SK-N-MC (cell line): ENCODE measurements around the gene GOLGA8R.
"Not testable (repeated sequence)": the region's sequence is repeated elsewhere in the genome, so short reads cannot be mapped to it uniquely, and the experiment has no call there.

Experiments used
- DNase-seq: peaks from one replicate; pipeline ENCODE4 v3.0.0-alpha.2; 2011; ENCODE audit warnings: low read depth, low spot score
- H3K27ac ChIP-seq: fragments of 200-600 bp; sonication (generic); 2 replicates; pipeline ENCODE4 v1.5.1; 2016; ENCODE audit warnings: mixed run types
- H3K36me3 ChIP-seq: fragments of 200-600 bp; sonication (generic); 2 replicates; pipeline ENCODE4 v1.6.1; 2017; ENCODE audit warnings: antibody characterized with exemption, low read length, mixed read lengths; ENCODE audit not compliant: insufficient read depth
- H3K4me3 ChIP-seq: fragments of 200-600 bp; sonication (generic); 2 replicates; pipeline ENCODE4 v1.5.1; 2016
- H3K9ac ChIP-seq: fragments of 200-600 bp; sonication (generic); 2 replicates; pipeline ENCODE4 v1.8.0; 2017; ENCODE audit warnings: mixed run types, mixed read lengths; ENCODE audit not compliant: insufficient read length
- H3K9me3 ChIP-seq: fragments of 200-600 bp; sonication (generic); 2 replicates; pipeline ENCODE4 v1.6.1; 2017; ENCODE audit warnings: low read depth, mild to moderate bottlenecking, antibody characterized with exemption, low read length, moderate library complexity, mixed read lengths

The GOLGA8R gene, protein sequence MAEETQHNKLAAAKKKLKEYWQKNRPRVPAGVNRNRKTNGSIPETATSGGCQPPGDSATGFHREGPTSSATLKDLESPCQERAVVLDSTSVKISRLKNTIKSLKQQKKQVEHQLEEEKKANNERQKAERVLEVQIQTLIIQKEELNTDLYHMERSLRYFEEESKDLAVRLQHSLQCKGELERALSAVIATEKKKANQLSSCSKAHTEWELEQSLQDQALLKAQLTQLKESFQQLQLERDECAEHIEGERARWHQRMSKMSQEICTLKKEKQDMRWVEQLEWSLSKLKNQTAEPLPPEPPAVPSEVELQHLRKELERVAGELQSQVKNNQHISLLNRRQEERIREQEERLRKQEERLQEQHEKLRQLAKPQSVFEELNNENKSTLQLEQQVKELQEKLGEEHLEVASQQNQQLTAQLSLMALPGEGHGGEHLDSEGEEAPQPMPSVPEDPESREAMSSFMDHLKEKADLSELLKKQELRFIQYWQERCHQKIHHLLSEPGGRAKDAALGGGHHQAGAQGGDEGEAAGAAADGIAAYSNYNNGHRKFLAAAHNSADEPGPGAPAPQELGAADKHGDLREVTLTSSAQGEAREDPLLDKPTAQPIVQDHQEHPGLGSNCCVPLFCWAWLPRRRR

DNA sequence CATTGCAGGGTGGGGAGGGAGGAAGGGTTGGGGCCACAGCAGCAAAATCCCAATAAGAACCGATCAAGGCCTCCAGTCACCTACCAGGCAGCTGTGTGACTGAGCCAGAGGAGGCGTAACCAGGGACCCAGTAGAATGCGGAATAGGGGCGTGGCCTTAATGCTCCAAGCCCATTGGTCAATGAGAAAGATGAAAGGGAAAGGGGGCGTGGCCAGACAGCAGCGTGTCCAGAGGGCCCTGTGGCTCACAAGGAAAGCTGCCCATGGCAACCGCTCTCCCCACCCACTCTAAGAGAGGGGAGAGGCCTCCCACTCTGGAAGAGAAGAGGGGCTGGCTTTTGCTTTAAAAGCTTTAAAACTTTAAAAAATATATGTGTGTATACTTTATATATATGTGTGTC is at the start of gene GOLGA8R:
GOLGA8R (minus strand) TSS at position 101 of the 400 bp plus-strand sequence; CDS start at position 3, 98 bp downstream.
- not testable (repeated sequence) for DNase-seq, H3K27ac ChIP-seq, H3K36me3 ChIP-seq, H3K4me3 ChIP-seq, H3K9me3 ChIP-seq, H3K9ac ChIP-seq

DNA sequence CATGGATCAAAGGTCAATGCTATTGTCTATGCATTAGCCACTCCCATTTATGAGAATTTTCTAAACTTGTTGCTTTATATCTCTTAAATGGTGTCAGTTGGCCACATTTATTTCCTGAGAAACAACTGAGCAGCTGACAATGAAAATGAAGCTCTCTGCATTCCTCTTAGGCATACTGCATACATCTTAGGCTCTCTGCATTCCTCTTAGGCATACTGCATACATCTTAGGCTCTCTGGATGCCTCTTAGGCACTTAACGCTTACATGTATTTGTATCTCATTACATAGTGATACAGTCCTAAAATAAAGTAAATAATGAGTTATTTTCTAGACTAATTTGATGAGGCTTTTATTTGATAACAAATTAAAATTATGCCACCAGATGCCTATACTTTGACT is 49.8 kb upstream of the GOLGA8R start:
- H3K36me3 ChIP-seq, H3K9ac ChIP-seq, DNase-seq, H3K4me3 ChIP-seq, H3K27ac ChIP-seq, H3K9me3 ChIP-seq: not testable (repeated sequence)

DNA sequence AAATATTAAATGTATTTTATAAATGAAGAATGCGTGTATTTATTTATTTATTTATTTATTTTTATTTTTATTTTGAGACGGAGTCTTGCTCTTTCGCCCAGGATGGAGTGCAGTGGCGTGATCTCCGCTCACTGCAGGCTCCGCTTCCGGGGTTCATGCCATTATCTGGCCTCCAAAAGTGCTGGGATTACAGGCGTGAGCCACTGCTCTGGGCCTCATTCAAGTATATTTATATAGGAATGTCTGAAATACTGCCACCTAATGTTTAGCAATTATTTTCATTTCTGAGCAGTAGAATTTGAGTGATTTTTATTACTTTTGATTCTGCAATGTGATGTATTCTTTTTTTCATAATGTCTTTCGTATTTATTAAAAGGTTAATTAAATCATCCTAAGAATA is 48.1 kb upstream of the GOLGA8R start:
- not testable (repeated sequence) for H3K4me3 ChIP-seq, H3K27ac ChIP-seq, DNase-seq, H3K9ac ChIP-seq, H3K9me3 ChIP-seq, H3K36me3 ChIP-seq

DNA sequence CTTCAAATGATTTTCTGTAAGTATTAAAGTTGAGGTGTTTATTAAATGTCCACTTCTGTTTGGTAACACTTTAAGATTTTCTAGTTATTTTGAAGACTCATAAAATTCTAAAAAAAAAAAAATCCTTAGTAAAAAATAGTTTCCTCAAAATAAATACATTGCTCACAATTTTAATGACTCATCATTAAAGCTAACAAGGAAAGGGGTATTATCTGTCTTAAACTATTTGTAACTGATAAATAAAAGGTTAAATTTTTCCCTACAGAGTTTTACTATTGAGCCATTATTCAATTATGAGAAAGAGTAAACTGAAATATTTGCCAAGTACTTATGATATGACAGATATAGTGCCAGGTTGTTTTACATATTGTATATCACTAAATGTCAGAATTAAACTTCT is 38.6 kb upstream of the GOLGA8R start:
- H3K36me3 ChIP-seq, H3K27ac ChIP-seq, H3K4me3 ChIP-seq, DNase-seq, H3K9ac ChIP-seq, H3K9me3 ChIP-seq: not testable (repeated sequence)

DNA sequence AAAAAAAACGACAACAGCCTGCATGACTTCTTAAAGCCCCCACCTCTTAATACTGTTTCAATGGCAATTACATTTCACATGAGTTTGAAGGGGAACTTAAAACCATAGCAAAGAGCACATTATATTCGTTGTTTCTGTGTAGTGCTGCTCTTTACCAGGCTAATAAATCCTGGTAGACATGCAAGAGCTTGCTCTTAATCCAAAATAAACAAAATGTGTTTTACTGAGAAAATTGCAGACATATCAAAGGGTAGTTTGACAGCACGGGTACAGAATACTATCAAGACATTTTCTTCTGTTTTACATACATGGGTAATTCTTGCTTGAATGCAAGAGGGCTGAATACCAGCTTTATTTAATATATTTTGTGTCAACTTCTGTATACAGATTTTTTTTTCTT is 24.3 kb upstream of the GOLGA8R start:
- H3K27ac ChIP-seq, H3K9ac ChIP-seq, DNase-seq, H3K4me3 ChIP-seq, H3K9me3 ChIP-seq, H3K36me3 ChIP-seq: not testable (repeated sequence)

DNA sequence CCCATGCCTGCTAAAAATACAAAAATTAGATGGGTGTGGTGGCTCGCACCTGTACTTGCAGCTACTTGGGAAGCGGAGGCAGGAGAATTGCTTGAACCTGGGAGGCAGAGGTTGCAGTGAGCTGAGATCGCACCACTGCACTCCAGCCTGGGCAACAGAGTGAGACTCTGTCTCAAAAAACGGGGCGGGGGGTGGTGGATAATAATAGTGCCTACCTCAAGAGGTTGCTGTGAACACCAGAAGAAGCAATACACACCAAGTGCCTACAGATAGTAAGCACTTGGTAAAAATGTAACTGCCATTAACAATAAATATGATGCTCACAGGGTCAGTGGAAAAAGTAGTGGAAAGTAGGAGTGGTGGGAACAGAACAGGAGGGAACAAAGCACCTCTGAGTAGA is 21.8 kb upstream of the GOLGA8R start:
- not testable (repeated sequence) for H3K9ac ChIP-seq, H3K36me3 ChIP-seq, H3K9me3 ChIP-seq, DNase-seq, H3K27ac ChIP-seq, H3K4me3 ChIP-seq

DNA sequence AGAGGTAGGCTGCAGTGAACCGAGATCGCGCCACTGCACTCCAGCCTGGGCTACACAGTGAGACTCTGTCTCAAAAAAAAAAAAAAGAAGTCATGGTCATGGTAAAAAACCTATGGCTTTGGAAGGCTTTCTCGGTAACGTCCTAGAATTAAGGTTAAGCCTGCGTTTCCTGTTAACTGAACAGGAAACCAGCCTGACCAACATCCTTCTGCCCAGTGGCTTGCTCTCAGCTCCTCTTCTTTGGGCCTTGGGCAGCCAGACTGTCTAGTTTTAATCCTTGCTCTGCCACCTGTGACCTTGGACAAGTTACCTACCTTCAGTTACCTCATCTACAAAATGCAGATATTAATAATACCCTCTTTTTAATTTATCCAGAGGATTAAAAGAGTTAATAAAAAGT is 6.7 kb upstream of the GOLGA8R start:
- H3K36me3 ChIP-seq, H3K9ac ChIP-seq, H3K27ac ChIP-seq, H3K4me3 ChIP-seq, H3K9me3 ChIP-seq, DNase-seq: not testable (repeated sequence)

DNA sequence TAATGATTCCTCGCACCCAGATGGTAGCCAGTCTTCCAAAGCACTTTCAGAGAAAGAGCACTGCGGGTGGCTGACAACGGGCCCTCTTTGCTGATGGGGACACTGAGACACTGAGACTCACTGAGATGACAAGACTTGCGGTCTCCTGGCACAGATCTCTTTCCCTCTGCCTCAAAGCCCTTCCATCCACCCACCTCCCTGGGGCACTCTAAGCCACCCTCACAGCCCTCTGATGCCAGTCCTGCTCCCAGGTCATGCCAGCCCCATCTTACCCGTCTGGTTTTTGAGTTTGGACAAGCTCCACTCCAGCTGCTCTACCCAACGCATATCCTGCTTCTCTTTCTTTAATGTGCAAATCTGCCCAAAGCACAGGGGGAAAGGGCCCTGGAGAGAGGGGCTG is 6.4 kb downstream of the GOLGA8R start:
- DNase-seq, H3K36me3 ChIP-seq, H3K9ac ChIP-seq, H3K4me3 ChIP-seq, H3K9me3 ChIP-seq, H3K27ac ChIP-seq: not testable (repeated sequence)

DNA sequence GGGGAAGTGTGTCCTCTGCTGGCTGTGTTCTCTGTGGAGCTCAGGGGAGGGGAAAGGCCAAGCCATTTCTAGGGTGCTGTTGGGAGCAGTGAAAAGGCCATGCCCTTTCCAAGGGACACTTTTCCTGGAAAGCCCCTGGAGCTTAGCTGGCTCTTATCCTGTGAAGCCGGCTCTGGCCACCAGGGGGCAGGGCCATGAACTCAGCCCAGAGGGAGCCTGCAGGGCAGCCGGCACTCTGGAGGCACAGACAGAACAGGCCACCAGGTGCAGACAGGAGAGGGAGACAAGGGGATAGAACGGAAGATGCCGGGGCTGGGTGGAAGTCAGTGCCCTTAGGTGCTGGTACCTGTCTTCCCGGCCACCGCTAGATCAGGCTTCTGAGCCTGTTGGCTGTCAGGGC is 15.1 kb downstream of the GOLGA8R start:
- not testable (repeated sequence) for DNase-seq, H3K9me3 ChIP-seq, H3K4me3 ChIP-seq, H3K9ac ChIP-seq, H3K36me3 ChIP-seq, H3K27ac ChIP-seq

DNA sequence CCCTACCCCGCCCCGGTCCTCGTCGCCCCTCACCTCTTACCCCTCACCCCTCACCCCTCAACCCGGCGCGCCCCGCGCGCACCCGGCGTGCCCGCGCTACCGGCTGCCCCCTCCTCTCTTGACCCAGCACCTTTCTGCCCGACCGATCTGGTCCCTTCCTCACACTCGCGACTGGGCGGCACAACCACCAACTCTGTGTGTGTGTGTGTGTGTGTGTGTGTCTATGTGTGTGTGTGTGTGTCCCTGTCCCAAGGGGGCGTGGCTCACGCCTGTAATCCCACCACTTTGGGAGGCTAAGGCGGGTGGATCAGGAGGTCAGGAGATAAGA is 20.4 kb downstream of the GOLGA8R start:
- not testable (repeated sequence) for DNase-seq, H3K9me3 ChIP-seq, H3K36me3 ChIP-seq, H3K9ac ChIP-seq, H3K4me3 ChIP-seq, H3K27ac ChIP-seq

DNA sequence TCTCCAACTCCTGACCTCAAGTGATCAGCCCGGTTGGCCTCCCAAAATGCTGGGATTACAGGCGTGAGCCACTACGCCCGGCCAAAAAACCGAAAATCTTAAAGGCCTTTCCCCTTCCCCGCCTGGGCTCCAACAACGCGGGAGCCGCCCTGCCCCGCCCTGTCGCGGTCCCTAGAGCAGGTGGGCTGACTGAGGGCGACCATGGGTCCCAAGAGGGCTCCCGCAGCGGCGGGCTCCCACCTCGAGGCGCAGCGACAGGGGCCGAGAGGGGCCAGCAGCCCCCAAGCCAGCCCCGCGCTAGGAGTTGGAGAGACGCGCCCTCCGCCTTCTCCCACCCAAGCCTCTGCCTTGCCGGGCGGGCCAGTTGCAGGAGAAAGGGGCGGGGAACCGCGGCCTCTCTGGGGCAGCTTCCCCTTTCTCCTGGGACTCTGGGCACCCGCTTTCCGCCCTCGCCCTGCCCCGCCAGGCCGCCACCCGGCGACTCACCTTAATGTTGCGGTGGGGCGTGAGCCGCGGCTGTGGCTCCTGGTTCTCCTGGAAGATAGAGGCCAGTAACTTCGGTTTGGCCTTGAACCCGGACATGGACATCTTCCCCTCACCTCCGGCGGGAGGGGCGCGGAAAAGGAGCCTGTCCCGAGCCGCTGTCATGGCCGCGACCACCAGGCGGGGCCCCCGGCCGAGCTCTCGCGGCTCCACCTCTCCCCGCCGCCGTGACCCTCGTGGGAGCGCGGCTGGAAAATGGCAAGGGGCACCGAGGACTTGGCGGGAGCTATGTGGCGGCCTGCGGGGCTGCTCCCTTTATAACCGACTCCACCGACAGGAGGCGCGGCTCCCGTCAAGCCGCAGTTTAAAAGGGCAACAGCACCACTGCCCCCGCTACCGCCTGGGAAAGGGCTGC is 21.0 kb downstream of the GOLGA8R start, which contains the start of gene CHRFAM7A:
CHRFAM7A (minus strand) TSS at position 775 of the 898 bp plus-strand sequence. CDS start 10,189 bp downstream, outside the sequence.
- not testable (repeated sequence) for H3K9ac ChIP-seq, H3K27ac ChIP-seq, H3K9me3 ChIP-seq

DNA sequence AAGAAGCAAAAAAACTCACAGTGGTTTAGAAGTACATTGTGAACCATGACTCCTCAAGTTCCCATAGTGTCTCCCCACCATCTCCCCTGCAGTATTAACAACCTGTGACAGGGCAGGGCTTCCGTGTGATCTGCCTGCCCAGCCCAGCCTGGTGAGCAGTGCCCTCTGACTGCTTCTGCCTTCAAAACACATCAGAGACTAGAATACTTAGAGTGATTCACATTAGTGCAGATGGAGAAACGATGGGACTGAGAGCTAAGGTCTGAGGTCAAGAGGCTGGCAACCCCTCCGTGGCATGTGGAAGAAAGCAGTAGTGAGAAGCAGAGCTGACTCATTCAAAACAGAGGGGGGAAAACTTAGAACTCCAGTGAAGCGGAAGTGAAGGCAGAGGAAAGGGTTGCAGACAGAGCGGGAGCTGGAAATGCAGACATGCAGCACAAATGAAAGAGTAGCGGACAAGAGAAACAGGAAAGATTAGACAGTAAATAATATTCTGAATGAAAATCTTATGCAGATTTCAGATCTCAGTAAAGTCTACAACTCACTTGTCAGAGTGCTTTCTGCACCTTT is 27.7 kb downstream of the GOLGA8R start:
- not testable (repeated sequence) for H3K4me3 ChIP-seq, H3K9me3 ChIP-seq, DNase-seq, H3K27ac ChIP-seq, H3K9ac ChIP-seq, H3K36me3 ChIP-seq

More for the DNA sequence above, 21.0 kb downstream of the GOLGA8R start, which contains the start of gene CHRFAM7A:
- not testable (repeated sequence) for H3K36me3 ChIP-seq, H3K4me3 ChIP-seq, DNase-seq

DNA sequence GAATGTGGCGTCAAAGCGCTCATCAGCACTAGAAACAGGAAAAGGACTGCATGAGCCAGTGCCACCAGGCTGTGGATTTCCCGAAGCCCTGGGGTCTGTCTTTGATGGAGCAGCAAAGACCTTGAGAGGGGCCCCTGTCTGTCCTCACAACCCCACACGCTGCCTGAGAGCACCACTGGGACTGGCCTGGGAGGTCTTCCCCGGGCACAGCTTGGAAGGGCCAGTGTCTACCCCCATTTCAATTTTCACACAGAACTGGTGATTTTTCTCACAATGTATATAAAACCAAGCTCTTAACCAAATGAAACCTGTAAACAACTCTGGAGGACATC is 37.0 kb downstream of the GOLGA8R start:
- DNase-seq, H3K9ac ChIP-seq, H3K4me3 ChIP-seq, H3K9me3 ChIP-seq, H3K27ac ChIP-seq, H3K36me3 ChIP-seq: not testable (repeated sequence)
